Osteoblast (primary cell): Measurements from ENCODE around the gene LAMA4. TPM values are rescaled to one million over a fixed set of nuclear protein-coding genes. Genes with fewer than 3 reads are reported as not detected.
A peak's percentile ranks its signal among the peaks of the same experiment; 100 is the strongest.

Source experiments
- DNase-seq: peaks from one replicate; pipeline ENCODE4 v3.0.0; 2011; ENCODE audit warnings: low spot score, mixed read lengths; ENCODE audit not compliant: insufficient read length; ENCODE audit errors: missing footprints
- H2AFZ ChIP-seq: 2 replicates; pipeline ENCODE4 v1.6.0; 2011; ENCODE audit warnings: mild to moderate bottlenecking, low read length
- H3K27ac ChIP-seq: 2 replicates; pipeline ENCODE4 v1.5.1; 2011; ENCODE audit warnings: mild to moderate bottlenecking, low read depth, low read length, moderate library complexity
- H3K27me3 ChIP-seq: 2 replicates; pipeline ENCODE4 v1.6.0; 2012; ENCODE audit warnings: mild to moderate bottlenecking, control low read depth, inconsistent platforms, low read length, moderate library complexity; ENCODE audit not compliant: insufficient read depth
- H3K36me3 ChIP-seq: 2 replicates; pipeline ENCODE4 v1.5.1; 2011; ENCODE audit warnings: mild to moderate bottlenecking, low read length, control low read depth, moderate library complexity; ENCODE audit not compliant: insufficient read depth
- H3K4me1 ChIP-seq: 2 replicates; pipeline ENCODE4 v1.5.1; 2011; ENCODE audit warnings: mild to moderate bottlenecking, low read length, control low read depth, moderate library complexity; ENCODE audit not compliant: insufficient read depth
- H3K4me2 ChIP-seq: 2 replicates; pipeline ENCODE4 v1.6.0; 2011; ENCODE audit warnings: mild to moderate bottlenecking, low read length; ENCODE audit not compliant: insufficient read depth
- H3K4me3 ChIP-seq: fragments of 200-600 bp; sonication (generic); 3 replicates; pipeline ENCODE4 v1.5.1; 2012; ENCODE audit warnings: mild to moderate bottlenecking, low read length, inconsistent platforms; ENCODE audit not compliant: insufficient read depth
- H3K79me2 ChIP-seq: 2 replicates; pipeline ENCODE4 v1.6.0; 2012; ENCODE audit warnings: mild to moderate bottlenecking, low read length, control low read depth, inconsistent platforms; ENCODE audit not compliant: insufficient read depth
- H3K9me3 ChIP-seq: 2 replicates; pipeline ENCODE4 v1.5.1; 2011; ENCODE audit warnings: low read depth, low read length, control low read depth
- H4K20me1 ChIP-seq: 2 replicates; pipeline ENCODE4 v1.6.0; 2012; ENCODE audit warnings: mild to moderate bottlenecking, low read length, control low read depth; ENCODE audit not compliant: insufficient read depth
- total RNA-seq: library from RNA; depleted of rRNA; stranded (reverse); fragments of >200 nt; gene quantifications from 2 replicates; pipeline ENCODE4 v1.2.3, GENCODE V29; 2012
- TF ChIP-seq, protein P1 (sequence below): IDR thresholded peaks from 2 replicates; pipeline ENCODE4 v1.5.1; 2011; ENCODE audit warnings: mild to moderate bottlenecking, low read depth, low read length, moderate library complexity; ENCODE audit errors: extremely low read depth

Gene LAMA4
- total RNA-seq, 1 donor, result 260 TPM

DNA sequence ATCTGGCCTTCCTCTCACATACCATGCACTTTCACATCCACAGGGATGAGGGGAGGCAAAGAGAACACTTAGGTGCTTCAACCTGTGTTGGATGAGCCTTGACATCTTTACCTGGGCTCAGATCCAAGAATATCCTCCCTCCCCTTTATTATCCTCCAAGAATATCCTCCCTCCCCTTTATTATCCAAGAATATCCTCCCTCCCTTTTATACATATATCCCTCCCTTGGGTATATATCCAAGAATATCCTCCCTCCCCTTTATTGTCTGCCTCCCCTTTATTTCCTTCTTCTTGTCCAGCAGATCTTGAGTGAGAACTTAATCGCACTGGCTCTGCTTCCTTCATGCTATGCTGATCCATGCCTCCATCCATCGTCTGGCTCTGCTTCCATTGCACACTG, 30.3 kb downstream of the LAMA4 start:
- Histone ChIP-seq H4K20me1 (no peaks in the 10 kb centered on the region), H2AFZ (no peak overlapping the region), H3K27ac (peak overlapping the region; percentile 93), H3K36me3 (peaks cover 7% of the 10 kb centered on the region), H3K4me2 (peak overlapping the region; percentile 62), H3K9me3 (no peaks in the 10 kb centered on the region), H3K4me3 (no peak overlapping the region), H3K27me3 (no peaks in the 10 kb centered on the region), H3K79me2 (peaks cover 45% of the 10 kb centered on the region), H3K4me1 (peaks cover 86% of the 10 kb centered on the region)
- TF ChIP-seq, protein P1, sequence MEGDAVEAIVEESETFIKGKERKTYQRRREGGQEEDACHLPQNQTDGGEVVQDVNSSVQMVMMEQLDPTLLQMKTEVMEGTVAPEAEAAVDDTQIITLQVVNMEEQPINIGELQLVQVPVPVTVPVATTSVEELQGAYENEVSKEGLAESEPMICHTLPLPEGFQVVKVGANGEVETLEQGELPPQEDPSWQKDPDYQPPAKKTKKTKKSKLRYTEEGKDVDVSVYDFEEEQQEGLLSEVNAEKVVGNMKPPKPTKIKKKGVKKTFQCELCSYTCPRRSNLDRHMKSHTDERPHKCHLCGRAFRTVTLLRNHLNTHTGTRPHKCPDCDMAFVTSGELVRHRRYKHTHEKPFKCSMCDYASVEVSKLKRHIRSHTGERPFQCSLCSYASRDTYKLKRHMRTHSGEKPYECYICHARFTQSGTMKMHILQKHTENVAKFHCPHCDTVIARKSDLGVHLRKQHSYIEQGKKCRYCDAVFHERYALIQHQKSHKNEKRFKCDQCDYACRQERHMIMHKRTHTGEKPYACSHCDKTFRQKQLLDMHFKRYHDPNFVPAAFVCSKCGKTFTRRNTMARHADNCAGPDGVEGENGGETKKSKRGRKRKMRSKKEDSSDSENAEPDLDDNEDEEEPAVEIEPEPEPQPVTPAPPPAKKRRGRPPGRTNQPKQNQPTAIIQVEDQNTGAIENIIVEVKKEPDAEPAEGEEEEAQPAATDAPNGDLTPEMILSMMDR, result no peak
- no peak for DNase-seq

DNA sequence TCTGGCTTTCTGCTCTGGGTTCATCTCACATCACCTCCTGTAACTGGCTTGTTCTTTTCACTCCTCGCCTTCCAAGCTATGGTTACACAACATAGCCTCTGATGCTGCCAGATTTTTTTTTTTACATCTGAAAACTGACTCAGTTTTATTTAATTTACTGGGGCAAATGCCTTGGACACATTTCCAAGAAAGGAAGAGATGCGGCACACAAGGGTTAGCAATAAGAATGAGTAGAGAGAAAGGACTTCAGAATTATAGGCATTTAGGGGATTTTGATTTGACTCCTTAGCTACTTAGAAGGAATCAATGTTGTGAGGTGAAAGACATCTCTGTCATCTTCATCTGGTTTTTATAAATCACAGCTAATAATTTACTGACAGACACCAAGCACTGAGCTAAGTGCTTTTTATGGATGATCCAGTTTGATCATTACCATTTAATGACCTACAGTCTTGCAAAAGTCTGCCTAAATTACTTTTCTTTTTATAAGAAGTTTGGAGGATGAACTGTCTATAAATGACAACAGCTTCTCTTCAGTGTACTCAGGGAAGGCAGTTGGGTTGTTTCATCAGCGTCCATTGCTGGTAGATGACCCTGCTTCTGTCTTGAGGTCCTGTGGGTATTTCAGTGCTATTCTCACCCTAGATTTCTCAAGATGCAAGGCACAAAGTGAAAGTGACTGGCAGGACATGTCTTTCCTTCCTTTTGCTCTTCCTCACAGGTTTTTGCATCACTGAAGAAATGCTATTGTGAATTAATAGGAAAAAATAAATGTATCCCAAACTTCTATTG, 31.1 kb downstream of the LAMA4 start:
- peak overlapping the region; percentile 62 for H3K4me2 ChIP-seq
- H3K27ac ChIP-seq, result peak overlapping the region; percentile 93
- peaks cover 90% of the 10 kb centered on the region for H3K4me1 ChIP-seq
- peak; percentile 89 for DNase-seq
- H3K27me3 ChIP-seq, result no peaks in the 10 kb centered on the region
- H2AFZ ChIP-seq, result no peak overlapping the region
- TF ChIP-seq, protein P1, result no peak
- H4K20me1 ChIP-seq, result no peaks in the 10 kb centered on the region
- peaks cover 43% of the 10 kb centered on the region for H3K79me2 ChIP-seq
- H3K9me3 ChIP-seq, result no peaks in the 10 kb centered on the region
- H3K36me3 ChIP-seq, result no peaks in the 10 kb centered on the region
- H3K4me3 ChIP-seq, result no peak overlapping the region

DNA sequence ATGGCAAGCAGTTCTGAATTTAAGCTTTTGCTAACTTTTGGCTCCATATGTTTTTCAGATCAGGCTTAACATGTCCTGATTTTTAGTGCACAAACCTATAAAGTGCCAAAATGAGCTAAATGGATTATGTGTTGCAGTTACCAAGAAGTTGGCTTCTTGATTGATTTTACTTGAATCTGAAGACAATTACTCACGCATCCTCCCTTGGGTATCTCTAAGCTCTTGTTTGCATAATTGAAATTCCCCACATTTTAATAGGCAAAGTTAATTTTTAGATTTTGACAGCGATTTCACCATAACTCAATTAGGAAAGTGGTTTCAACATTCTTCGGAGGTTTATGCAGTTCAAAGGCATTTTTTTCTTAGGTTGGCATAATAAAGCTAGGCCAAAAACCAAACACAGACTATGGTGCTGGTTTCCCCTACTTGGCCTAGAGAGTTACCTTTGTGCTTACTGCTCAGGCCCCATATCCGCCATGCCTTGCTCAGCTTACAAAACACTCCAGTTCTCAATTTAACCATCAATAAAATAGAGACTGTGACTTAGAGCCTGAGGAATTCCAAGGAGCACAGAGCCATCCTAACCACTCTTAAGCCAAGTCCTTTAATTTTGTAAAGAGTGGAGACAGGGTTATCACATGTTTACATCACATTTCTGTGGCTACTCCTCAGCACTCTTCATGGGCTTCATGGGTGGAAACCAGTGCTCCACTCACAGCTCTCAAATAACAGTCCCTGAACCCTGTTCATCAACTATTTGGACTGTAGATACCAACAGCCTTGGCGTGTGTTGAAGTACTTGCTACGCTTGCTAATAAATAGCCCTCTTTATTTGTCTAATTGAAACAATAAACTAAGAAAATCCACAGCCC, 32.1 kb downstream of the LAMA4 start:
- no peaks in the 10 kb centered on the region for H4K20me1 ChIP-seq
- peak overlapping the region; percentile 62 for H3K4me2 ChIP-seq
- no peak overlapping the region for H3K4me3 ChIP-seq
- peaks cover 33% of the 10 kb centered on the region for H3K79me2 ChIP-seq
- H3K4me1 ChIP-seq, result peaks cover 90% of the 10 kb centered on the region
- peak overlapping the region; percentile 93 for H3K27ac ChIP-seq
- no peak overlapping the region for H2AFZ ChIP-seq
- TF ChIP-seq, protein P1, result no peak
- H3K27me3 ChIP-seq, result no peaks in the 10 kb centered on the region
- H3K9me3 ChIP-seq, result no peaks in the 10 kb centered on the region
- DNase-seq, result no peak
- H3K36me3 ChIP-seq, result no peaks in the 10 kb centered on the region

DNA sequence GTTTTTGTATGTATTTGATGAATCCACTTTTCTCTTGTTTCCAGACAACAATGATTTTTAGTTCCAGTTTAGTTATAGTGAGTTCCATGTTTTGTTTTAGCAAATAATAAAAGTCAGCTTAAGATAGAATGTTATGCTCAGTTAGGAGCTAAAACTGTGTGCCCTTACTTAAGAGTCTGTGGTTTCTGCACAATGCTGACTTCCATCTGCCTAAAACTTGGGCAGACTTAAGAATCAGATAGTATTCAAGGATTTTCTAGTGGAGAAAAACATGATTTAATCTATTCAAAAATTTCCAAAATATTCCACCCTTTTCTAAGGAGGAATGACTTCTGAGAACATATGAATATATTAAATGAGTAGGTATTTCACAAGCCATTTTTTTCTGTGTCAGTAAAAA, 32.8 kb downstream of the LAMA4 start:
- Histone ChIP-seq H3K27ac (peak overlapping the region; percentile 93), H4K20me1 (no peaks in the 10 kb centered on the region), H3K79me2 (peaks cover 30% of the 10 kb centered on the region), H3K4me1 (peaks cover 92% of the 10 kb centered on the region), H2AFZ (no peak overlapping the region), H3K36me3 (no peaks in the 10 kb centered on the region), H3K9me3 (no peaks in the 10 kb centered on the region), H3K27me3 (no peaks in the 10 kb centered on the region), H3K4me3 (no peak overlapping the region), H3K4me2 (peak overlapping the region; percentile 62)
- TF ChIP-seq, protein P1, result no peak
- DNase-seq, result no peak
